IMR-90 (cell line): ENCODE results near the gene SPHK1. TPM values are rescaled to one million over a fixed set of nuclear protein-coding genes. Genes with fewer than 3 reads are reported as not detected.

Experiments
- ATAC-seq: fragments of 200-7000 bp; cut with Tn5 transposase; 2 replicates; pipeline ENCODE4 v1.9.1; 2020; ENCODE audit warnings: low read depth, mild to moderate bottlenecking, moderate library complexity
- BruUV-seq: library from RNA; stranded (reverse); fragments of 400-500 nt; replicated peaks from 2 replicates; lab custom pipeline; 2021; lab: Mats Ljungman, UMichigan
- CTCF ChIA-PET: fragments of 300-600 bp; formaldehyde crosslinking; extraction: SDS; loops from one replicate; lab custom pipeline; 2021; ENCODE audit warnings: antibody characterized with exemption; lab: Yijun Ruan, JAX
- POLR2A ChIA-PET: fragments of 300-600 bp; sonication (Branson Sonifier 250); formaldehyde crosslinking; loops from one replicate; lab custom pipeline; 2022; ENCODE audit warnings: antibody characterized with exemption; ENCODE audit not compliant: unreplicated experiment; lab: Charles Lee
- DNase-seq: peaks from one replicate; pipeline ENCODE4 v3.0.0; 2013
- H2AFZ ChIP-seq: replicated peaks from 2 replicates; pipeline ENCODE3; 2013; ENCODE audit warnings: low read length, mild to moderate bottlenecking; ENCODE audit not compliant: poor library complexity
- H2AK5ac ChIP-seq: 2 replicates; pipeline ENCODE4 v1.6.1; 2013; ENCODE audit warnings: low read depth, low read length, inconsistent platforms
- H2AK9ac ChIP-seq: replicated peaks from 2 replicates; pipeline ENCODE3; 2013; ENCODE audit warnings: mild to moderate bottlenecking, low read depth, low read length, moderate library complexity; ENCODE audit not compliant: poor library complexity
- H2BK120ac ChIP-seq: 2 replicates; pipeline ENCODE4 v1.6.1; 2013; ENCODE audit warnings: low read depth, low read length, inconsistent platforms
- H2BK15ac ChIP-seq: 3 replicates; pipeline ENCODE4 v1.6.1; 2013; ENCODE audit warnings: low read depth, low read length, inconsistent platforms
- H2BK20ac ChIP-seq: 2 replicates; pipeline ENCODE4 v1.6.1; 2013; ENCODE audit warnings: low read depth, mild to moderate bottlenecking, inconsistent platforms, low read length, moderate library complexity
- H2BK5ac ChIP-seq: 2 replicates; pipeline ENCODE4 v1.6.1; 2013; ENCODE audit warnings: mild to moderate bottlenecking, low read depth, low read length, inconsistent platforms; ENCODE audit not compliant: poor library complexity, severe bottlenecking
- H3K14ac ChIP-seq: replicated peaks from 2 replicates; pipeline ENCODE4 v1.6.1; 2013; ENCODE audit warnings: low read depth, low read length, inconsistent platforms
- H3K18ac ChIP-seq: 2 replicates; pipeline ENCODE4 v1.6.1; 2013; ENCODE audit warnings: low read depth, low read length, control low read depth
- H3K23ac ChIP-seq: 2 replicates; pipeline ENCODE4 v1.6.1; 2013; ENCODE audit warnings: low read depth, low read length, inconsistent platforms
- H3K27ac ChIP-seq: 2 replicates; pipeline ENCODE4 v1.5.1; 2013; ENCODE audit warnings: mild to moderate bottlenecking, control low read depth, low read length; ENCODE audit not compliant: insufficient read depth
- H3K27me3 ChIP-seq: 2 replicates; pipeline ENCODE4 v1.6.1; 2013; ENCODE audit warnings: low read length; ENCODE audit not compliant: control insufficient read depth, insufficient read depth
- H3K36me3 ChIP-seq: 2 replicates; pipeline ENCODE4 v1.6.1; 2013; ENCODE audit warnings: low read length, mixed read lengths; ENCODE audit not compliant: control insufficient read depth, insufficient read depth
- H3K4ac ChIP-seq: 2 replicates; pipeline ENCODE4 v1.6.1; 2013; ENCODE audit warnings: low read depth, low read length, inconsistent platforms
- H3K4me1 ChIP-seq: 2 replicates; pipeline ENCODE4 v1.6.1; 2013; ENCODE audit warnings: low read length, mixed read lengths; ENCODE audit not compliant: control insufficient read depth, insufficient read depth
- H3K4me2 ChIP-seq: 2 replicates; pipeline ENCODE4 v1.6.1; 2013; ENCODE audit warnings: low read depth, mild to moderate bottlenecking, control low read depth, low read length, moderate library complexity
- H3K4me3 ChIP-seq: 2 replicates; pipeline ENCODE4 v1.5.1; 2013; ENCODE audit warnings: low read depth, mild to moderate bottlenecking, control low read depth, low read length, moderate library complexity; ENCODE audit not compliant: insufficient read depth
- H3K56ac ChIP-seq: 2 replicates; pipeline ENCODE4 v1.6.1; 2013; ENCODE audit warnings: low read length, inconsistent platforms; ENCODE audit not compliant: insufficient read depth; ENCODE audit errors: extremely low read depth
- H3K79me1 ChIP-seq, 2 experiments: 2 replicates each; pipeline ENCODE4 v1.6.1; 2013; ENCODE audit warnings: low read length in 2 of 2, inconsistent platforms in 1 of 2, low read depth in 1 of 2
- H3K9ac ChIP-seq: 2 replicates; pipeline ENCODE4 v1.6.1; 2013; ENCODE audit warnings: low read depth, low read length, control low read depth
- H3K9me1 ChIP-seq: 2 replicates; pipeline ENCODE4 v1.6.1; 2013; ENCODE audit warnings: low read length, inconsistent platforms; ENCODE audit not compliant: insufficient read depth
- H3K9me3 ChIP-seq: 2 replicates; pipeline ENCODE4 v1.6.1; 2013; ENCODE audit warnings: low read length; ENCODE audit not compliant: control insufficient read depth, insufficient read depth
- H4K20me1 ChIP-seq: 2 replicates; pipeline ENCODE4 v1.6.1; 2013; ENCODE audit warnings: low read length, inconsistent platforms; ENCODE audit not compliant: insufficient read depth
- H4K5ac ChIP-seq: 2 replicates; pipeline ENCODE4 v1.6.1; 2013; ENCODE audit warnings: mild to moderate bottlenecking, low read depth, low read length, control low read depth
- H4K8ac ChIP-seq, 2 experiments: 2 replicates each; pipeline ENCODE4 v1.6.1; 2013; ENCODE audit warnings: low read depth in 2 of 2, low read length in 2 of 2, control low read depth in 1 of 2, inconsistent platforms in 1 of 2
- H4K91ac ChIP-seq: 2 replicates; pipeline ENCODE4 v1.6.1; 2013; ENCODE audit warnings: low read depth, low read length, inconsistent platforms; ENCODE audit not compliant: insufficient read depth
- BHLHE40 ChIP-seq: fragments of 150-350 bp; IDR thresholded peaks from 2 replicates; pipeline ENCODE4 v1.6.1; 2016; ENCODE audit warnings: mild to moderate bottlenecking, low read depth, low read length
- CEBPB ChIP-seq: IDR thresholded peaks from 2 replicates; pipeline ENCODE4 v1.6.1; 2012; ENCODE audit warnings: low read depth, low read length, improper control_type of control experiment
- MAFK ChIP-seq: IDR thresholded peaks from 2 replicates; pipeline ENCODE4 v1.6.1; 2012; ENCODE audit warnings: low read depth, low read length, improper control_type of control experiment
- NFE2L2 ChIP-seq: fragments of 150-350 bp; IDR thresholded peaks from 2 replicates; pipeline ENCODE4 v1.6.1; 2016; ENCODE audit warnings: low read depth, mild to moderate bottlenecking, low read length
- RFX5 ChIP-seq: IDR thresholded peaks from 2 replicates; pipeline ENCODE4 v1.8.0; 2012; ENCODE audit warnings: low read depth, mild to moderate bottlenecking, low read length, moderate library complexity
- SMC3 ChIP-seq: fragments of 150-350 bp; IDR thresholded peaks from 2 replicates; pipeline ENCODE4 v1.6.1; 2016; ENCODE audit warnings: low read depth, mild to moderate bottlenecking, antibody characterized with exemption, low read length, moderate library complexity
- WGBS, 2 experiments: methylation state at CpG; one replicate each; pipeline versions ENCODE4 v1.1.5 to v1.1.7; 2013; ENCODE audit warnings: missing lambda C conversion rate in 2 of 2; ENCODE audit not compliant: insufficient read length in 1 of 2; ENCODE audit errors: extremely low coverage in 2 of 2; 5-methylcytosine and 5-hydroxymethylcytosine counted together
- dilution Hi-C: fragments of 300-500 bp; cut with HindIII; formaldehyde crosslinking; loops from one replicate; pipeline ENCODE4 v1.14.3; 2018; ENCODE audit warnings: low sequenced_read_pairs; ENCODE audit not compliant: unreplicated experiment
- in situ Hi-C: fragments of 300-500 bp; cut with MboI; formaldehyde crosslinking; loops from 3 replicates; pipeline ENCODE4 v1.14.3; 2019; ENCODE audit warnings: low sequenced_read_pairs, inconsistent platforms, mixed read lengths
- intact Hi-C: fragments of 100-400 bp; cut with micrococcal nuclease; formaldehyde crosslinking; loops from 2 replicates; pipeline ENCODE4 v1.10.0; 2022
- polyA plus RNA-seq, 3 experiments: library from polyadenylated mRNA; depleted of rRNA; stranded (reverse); fragments of >200 nt; gene quantifications; 2 replicates each; pipeline ENCODE4 v1.2.3, GENCODE V29; 2012; ENCODE audit warnings: low replicate concordance in 1 of 3
- total RNA-seq: library from RNA; depleted of rRNA; stranded (reverse); fragments of >200 nt; gene quantifications from 2 replicates; pipeline ENCODE4 v1.2.3, GENCODE V29; 2012
- TF ChIP-seq, protein P1 (sequence below): conservative IDR thresholded peaks from 2 replicates; pipeline ENCODE4 v1.5.1; 2012; ENCODE audit warnings: mild to moderate bottlenecking, low read depth, low read length, improper control_type of control experiment

The SPHK1 gene
- total and polyA plus RNA-seq, 2 of the 4 experiments (the other 2 are of a cell fraction), result 44.4 to 82.7 TPM

DNA sequence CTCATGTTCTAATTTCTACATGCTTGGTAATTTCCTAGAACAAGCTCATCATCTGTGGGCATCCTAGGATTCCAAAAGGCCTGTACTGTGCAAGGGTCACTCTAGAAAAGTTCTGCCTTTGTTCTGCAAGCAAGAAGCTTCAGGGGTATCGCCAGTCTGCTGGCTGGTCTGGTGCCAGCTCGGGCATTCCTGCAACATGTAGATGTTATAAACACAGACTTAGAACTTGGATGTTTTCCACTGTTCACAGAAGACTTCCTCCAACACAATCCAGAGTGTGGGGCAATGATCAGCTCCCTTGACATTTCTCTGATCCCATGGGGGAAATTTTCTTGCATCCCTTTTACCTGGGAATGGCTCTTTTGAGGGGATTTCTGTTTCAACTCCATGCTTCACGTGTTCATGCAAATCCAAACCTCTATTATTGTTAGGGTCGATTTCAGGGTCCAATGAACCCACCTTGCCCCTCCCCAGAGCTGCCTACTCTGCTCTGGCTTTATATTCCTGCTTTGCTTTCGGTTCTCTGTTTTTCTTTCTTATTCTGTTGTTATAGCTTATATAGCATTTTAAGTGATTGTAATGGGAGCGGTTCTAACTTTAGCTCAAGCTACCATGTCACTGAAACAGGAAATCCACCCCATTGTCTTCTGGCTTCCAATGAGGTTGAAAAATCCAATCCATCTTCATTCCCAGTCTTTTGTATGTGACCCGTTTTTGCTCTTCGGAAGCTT, 43.3 kb downstream of the SPHK1 start:
- Histone ChIP-seq H3K18ac (no peak overlapping the region), H3K4me2 (peak overlapping the region; percentile 17; the same call in 1 of the 2 replicates), H3K4me3 (no peak overlapping the region), H3K36me3 (no peaks in the 10 kb centered on the region), H2BK120ac (no peak overlapping the region), H2BK15ac (no peak overlapping the region), H3K4me1 (peaks cover 13% of the 10 kb centered on the region), H3K9me3 (no peaks in the 10 kb centered on the region), H4K20me1 (peaks cover 63% of the 10 kb centered on the region), H3K27ac (no peak overlapping the region), H2AK9ac (no peak overlapping the region), H2BK20ac (no peak overlapping the region), H3K23ac (no peak overlapping the region), H3K9me1 (peaks cover 10% of the 10 kb centered on the region), H2AFZ (no peak overlapping the region), H4K5ac (no peak overlapping the region), H3K79me1 (peaks cover 35 to 74% of the 10 kb centered on the region in 2 experiments), H3K56ac (no peak overlapping the region), H2BK5ac (no peak overlapping the region), H4K91ac (no peak overlapping the region), H3K4ac (no peak overlapping the region), H4K8ac (no peak overlapping the region), H3K14ac (peak overlapping the region; percentile 79), H3K27me3 (no peaks in the 10 kb centered on the region), H3K9ac (no peak overlapping the region), H2AK5ac (peak overlapping the region; percentile 40)
- DNase-seq, result peak; percentile 73
- in situ Hi-C loops (no loop called here), intact Hi-C loops (no loop called here), dilution Hi-C loops (no loop called here)
- no TSS peak for BruUV-seq
- 43% methylated on average over 4 of the region's 8 CpGs; no CpG with 5 or more reads in 1 of the 2 experiments for WGBS, 2 experiments
- TF ChIP-seq, protein P1, sequence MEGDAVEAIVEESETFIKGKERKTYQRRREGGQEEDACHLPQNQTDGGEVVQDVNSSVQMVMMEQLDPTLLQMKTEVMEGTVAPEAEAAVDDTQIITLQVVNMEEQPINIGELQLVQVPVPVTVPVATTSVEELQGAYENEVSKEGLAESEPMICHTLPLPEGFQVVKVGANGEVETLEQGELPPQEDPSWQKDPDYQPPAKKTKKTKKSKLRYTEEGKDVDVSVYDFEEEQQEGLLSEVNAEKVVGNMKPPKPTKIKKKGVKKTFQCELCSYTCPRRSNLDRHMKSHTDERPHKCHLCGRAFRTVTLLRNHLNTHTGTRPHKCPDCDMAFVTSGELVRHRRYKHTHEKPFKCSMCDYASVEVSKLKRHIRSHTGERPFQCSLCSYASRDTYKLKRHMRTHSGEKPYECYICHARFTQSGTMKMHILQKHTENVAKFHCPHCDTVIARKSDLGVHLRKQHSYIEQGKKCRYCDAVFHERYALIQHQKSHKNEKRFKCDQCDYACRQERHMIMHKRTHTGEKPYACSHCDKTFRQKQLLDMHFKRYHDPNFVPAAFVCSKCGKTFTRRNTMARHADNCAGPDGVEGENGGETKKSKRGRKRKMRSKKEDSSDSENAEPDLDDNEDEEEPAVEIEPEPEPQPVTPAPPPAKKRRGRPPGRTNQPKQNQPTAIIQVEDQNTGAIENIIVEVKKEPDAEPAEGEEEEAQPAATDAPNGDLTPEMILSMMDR, result no peak
- TF ChIP-seq BHLHE40 (no peak), MAFK (peak; percentile 13; the same call in 1 of the 2 replicates), SMC3 (no peak), CEBPB (peak; percentile 51), NFE2L2 (no peak), RFX5 (no peak)
- peak; percentile 78 for ATAC-seq
- ChIA-PET POLR2A (interaction anchor here (0.5 kb wide), 1 partner anchor 324 kb away, joined by 3 read pairs; the partner anchor contains the start of gene EXOC7), CTCF (interaction anchor here (0.5 to 1.1 kb wide), 4 partner anchors 8 to 88 kb away, joined by 3 to 4 read pairs (median 3); no protein-coding TSS in a partner anchor)
